Putamen (tissue), 1 donor: ENCODE measurements around the gene PLPPR1.
"Not testable (repeated sequence)": the region's sequence is repeated elsewhere in the genome, so short reads cannot be mapped to it uniquely, and the experiment has no call there.

Experiments used
- DNase-seq: peaks from one replicate; pipeline ENCODE4 v3.0.0-alpha.2; 2016; ENCODE audit warnings: low spot score

Gene PLPPR1

DNA sequence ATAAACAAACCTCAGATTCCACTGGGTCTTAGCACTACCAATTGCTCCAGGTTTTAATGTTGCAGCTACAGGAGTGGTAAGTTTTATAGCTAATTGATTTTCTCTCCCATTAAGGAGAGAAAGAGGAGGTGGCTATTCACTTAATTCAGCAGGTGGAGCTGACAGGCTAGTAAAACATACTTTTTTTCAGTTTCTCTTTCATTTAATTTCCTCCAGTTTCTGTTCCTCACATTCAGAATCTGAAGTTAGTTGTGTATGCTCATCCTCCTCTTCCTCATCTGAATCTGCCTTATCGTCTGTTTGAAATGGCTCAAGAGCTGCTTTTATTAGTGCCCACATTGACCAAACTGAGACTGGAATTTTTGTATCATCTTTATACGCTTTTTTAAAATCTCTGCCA, 98.0 kb downstream of the PLPPR1 start:
- no peak for DNase-seq

DNA sequence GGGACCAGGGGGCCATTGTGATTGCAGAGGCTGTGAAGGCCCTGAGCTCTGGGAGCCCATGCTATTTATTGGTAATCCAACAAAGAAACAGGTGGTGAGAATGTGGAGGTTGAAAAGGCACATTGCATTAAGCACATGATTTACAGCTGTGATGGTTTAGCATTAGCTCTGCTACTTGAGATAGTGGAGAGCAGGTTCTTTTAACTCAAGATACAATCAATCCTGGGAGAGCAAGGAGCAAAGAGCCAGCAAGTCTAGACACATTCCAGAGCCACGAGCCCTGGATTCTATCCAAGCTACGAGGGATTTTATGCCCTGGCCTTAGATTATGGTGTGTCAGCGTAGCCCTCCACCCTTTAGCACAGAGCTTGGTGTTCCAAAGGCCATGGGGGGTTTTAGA, 98.8 kb downstream of the PLPPR1 start:
- not testable (repeated sequence) for DNase-seq

DNA sequence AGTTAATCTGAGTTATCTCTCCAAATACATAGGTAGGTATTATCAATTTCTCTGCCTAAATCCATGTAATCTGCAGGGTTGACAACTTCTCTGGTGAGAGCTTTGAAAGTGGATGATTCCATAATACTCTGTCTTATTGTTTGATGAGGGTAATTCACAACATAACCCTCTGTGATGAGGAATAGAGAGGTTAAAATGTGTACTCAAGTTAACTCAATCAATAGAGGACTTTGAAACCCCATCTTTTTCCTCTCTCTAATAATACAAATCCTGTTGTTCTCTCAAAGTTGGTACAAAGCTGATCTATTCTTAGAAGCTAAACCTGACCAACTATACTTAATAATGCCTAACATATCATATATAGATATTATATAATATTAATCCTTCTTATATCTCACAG, 100.1 kb downstream of the PLPPR1 start:
- no peak for DNase-seq

DNA sequence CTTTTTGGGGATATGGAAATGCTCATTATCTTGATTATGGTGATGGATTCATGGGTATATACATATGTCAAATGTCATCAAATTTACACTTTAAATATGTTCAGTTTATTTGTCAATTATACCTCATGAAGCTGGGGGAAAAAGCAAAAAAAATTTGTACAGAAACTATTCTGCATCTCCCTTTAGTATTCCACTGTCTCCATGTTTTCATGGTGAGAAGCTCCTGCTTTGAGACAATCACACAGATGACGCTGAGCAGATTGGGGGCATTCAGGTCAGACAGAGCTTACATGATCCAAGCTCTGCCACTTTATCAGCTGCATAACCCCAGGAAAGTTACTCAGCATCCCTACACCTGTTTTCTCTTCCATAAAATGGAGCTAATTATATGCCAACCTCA, 101.5 kb downstream of the PLPPR1 start:
- no peak for DNase-seq

DNA sequence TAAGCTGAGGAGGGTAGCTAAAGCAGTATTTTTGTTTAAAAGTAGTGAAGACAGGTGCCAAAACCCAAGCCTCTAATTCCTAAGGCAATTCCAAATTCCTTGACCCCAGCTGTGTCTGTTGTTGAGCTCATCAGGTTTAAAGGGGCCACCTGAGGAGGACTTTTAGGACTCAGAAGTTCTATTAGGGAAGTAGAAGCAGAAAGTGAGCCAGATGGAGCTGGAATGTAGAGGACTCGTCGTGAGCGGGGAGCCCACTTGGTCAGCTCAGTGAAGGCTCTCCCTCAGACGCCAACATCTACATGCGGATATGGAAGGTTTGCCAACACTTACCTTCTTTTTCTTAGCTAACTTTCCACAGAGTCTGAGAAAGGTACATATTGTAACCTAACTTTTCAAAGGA, 102.8 kb downstream of the PLPPR1 start:
- no peak for DNase-seq

DNA sequence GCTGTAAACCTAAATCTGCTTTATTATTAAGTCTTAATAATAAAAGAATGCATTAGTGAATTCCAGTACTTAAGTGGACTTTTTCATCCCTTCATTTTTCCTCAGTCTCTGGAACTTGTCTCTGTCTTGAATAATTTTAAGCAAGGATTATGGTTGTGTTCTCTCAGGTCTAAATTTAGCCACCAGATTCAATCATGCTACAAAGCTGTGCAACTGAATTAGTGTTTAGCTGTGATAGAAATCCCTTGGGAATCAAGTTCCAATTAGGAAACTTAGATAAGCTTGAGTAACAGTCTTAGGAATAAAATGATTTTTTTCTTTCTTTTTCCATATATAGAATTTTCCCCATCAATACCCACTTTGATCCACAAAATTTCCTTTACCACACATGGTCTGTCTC, 104.3 kb downstream of the PLPPR1 start:
- DNase-seq, result no peak

DNA sequence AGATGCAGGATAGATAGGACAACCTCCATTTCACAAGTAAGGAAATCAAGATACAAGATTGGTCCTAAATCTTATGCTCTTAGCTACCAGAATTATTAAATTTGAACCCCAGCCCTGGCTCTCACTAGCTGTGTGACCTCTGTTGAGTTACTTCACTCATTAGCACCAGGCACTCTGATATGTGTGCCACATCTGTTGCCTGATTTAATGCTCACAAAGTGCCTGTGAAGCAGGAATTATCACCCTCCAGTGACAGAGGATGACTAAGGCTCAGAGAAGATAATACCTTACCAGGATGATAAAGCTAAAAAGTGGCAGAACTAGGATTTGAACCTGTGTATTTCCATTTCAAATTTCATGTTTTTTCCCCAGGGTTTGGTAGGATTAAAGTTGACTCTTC, 110.0 kb downstream of the PLPPR1 start:
- no peak for DNase-seq

DNA sequence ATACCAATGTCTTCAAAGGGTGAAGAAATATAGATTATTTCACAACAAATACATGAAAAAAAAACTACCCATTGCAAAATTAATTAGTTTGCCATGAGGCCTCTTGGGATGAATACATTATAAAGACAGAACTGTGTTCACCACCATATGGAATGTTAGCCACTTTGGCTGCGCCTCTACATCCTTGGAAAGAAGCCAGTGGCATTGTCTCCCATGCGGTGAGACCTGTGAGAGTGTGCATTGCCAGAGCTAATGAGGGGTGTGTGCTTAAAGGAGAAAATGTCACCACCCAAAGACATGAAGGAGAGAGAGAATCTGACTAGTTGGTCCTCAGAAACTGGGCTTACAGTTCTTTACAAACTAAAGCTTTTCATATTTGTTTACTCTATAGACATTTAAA, 110.6 kb downstream of the PLPPR1 start:
- DNase-seq, result no peak

DNA sequence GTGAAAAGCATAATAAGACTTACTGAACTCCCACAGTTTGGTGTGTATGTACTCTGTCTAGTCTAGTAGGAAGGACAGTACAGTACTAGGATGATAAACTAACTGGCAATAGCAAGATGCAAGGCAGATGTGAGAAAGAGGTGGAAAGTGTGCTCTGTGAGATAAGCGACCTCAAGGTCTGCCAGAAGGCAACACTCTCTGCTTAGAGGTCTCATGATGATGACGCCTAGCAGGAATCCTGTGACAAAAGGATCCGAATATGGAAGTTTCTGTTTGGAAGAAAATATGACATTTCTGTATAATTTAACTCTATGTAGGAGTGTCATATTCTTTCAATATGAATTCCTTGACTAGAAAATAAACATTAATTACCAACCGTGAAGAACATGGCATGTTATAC, 112.2 kb downstream of the PLPPR1 start:
- DNase-seq, result no peak

DNA sequence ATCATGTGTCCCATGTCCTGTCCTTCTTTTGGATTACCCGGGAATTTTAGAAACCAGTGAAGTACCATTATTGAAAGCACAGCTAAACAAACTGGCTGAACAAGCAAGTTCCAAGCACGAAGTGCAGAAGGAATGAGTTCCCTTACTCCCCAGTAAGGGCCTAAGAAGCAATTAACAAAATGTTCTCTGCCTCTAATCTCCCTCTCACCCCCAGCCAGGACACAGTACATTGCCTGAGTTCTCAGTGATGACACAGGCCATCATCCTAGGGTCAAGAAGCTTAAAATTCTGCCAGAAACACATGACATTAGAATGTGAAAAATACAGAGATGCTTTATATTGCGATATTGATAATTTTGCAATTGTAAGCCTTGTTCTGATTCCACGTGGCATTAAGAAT, 118.0 kb downstream of the PLPPR1 start:
- DNase-seq, result no peak

DNA sequence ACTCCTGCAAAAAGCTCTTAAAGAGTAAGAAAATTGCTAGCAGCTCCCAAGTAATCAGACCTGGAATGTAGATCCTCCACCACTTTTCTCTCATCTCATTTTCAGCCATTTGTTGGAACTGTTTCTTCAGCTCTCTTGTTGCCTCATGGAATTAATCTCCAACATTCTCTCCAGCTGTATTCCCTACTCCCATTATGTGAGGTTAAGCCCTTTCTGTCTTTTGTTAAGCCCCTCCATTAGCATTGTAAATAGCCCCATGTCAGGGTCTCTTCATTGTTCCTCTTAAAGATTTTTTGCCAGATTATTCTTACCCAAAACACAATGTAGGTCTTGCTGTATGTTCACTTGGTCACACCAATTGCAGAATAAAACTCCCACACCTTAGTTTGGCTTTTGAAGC, 119.8 kb downstream of the PLPPR1 start:
- no peak for DNase-seq

DNA sequence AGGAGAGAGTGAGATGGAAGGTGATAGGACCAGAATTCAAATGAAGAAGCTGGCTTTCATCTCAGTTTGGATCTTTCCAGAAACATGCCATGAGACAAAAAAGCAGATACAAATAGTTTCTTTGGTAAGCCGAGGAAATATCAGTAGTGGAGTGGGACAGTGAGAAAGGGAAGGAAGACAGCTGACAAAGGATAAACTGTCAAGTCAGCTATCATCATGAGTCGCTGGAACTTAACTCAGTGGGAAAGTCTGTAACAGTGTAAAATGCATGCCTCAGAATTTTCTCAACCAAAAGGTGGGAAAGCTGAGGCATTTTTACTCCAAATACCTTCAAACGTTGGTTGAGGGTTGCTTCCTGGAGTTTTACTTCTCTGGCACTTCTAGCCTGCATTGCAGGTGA, 129.8 kb downstream of the PLPPR1 start:
- no peak for DNase-seq

DNA sequence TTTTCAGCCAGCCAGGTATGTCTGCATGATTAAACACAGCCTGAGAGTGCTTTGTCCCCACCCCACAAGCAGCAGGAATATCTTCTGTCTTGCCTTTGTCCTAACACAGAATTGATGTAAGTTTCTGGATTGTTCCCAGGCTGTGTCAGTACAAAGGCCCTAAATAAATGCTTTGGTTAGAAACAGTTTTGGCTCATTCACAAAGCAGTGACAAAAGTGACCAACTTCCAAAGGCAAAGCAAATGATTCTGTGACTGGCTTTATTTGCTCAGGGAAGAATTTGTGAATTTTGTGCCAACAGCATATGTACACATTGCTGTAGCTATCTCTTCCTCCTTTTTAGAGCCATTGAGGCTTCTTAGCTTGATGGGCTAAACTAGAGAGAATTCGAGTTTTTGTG, 133.7 kb downstream of the PLPPR1 start:
- DNase-seq, result peak; percentile 89

DNA sequence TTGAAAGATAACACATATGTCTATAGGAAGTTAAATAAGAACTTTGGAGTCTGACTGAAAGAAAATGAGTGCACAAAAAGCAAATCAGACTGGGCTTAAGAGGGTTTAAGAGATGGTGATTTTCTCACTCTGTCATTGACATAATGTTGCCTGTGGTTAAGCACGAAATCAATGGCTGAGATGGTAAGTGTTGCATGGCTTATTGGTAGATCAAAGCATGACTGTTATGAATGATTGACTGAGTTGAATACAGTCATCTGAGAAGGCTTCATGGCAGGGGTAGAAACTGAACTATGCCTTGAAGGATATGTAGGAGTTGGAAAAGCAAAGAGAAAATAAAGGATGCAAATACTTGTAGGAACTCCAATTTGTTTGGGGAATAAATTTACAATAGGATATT, 136.6 kb downstream of the PLPPR1 start:
- DNase-seq, result no peak

DNA sequence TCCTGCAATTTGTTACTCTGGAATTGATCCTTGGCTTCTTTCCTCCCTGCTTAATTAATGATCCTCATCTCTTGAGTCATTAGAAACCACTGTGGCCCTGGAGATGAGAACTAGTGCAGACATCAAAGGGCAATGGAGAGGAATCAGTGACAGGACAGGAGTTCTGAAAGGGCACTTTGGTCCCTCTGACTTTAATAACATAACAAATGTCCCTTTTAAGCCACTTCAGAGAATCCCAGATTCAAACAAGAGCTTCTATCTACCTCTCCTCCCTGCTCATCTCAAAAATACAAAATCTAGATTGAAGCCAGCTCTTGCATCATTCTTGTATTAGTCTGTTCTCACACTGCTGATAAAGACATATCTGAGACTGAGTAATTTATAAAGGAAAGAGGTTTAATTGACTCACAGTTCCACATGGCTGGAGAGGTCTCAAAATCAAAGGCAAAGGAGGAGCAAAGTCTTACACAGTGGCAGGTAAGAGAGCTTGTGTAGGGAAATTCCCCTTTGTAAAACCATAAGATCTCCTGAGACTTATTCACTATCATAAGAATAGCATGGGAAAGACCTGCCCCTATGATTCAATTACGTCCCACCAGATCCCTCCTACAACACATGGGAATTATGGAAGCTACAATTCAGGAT, 139.1 kb downstream of the PLPPR1 start:
- no peak for DNase-seq

DNA sequence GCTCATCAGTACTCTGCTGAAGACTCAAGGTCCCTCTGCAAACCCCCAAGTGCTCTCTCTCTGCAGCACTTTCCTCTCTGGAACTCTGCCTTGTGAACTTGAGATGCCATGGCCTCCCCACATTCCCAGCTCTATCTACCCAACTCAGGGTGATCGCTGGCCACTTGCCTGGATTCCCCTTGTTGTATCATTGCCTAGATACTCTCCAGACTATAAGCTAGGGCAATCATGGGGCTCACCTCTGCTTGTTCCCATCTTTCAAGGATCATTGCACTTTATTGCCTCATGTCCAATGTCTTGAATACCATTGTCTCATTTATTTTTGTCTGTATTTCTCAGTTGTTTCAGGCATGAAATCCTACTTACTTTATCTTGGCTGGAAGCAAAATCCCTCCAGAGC, 144.1 kb downstream of the PLPPR1 start:
- no peak for DNase-seq

DNA sequence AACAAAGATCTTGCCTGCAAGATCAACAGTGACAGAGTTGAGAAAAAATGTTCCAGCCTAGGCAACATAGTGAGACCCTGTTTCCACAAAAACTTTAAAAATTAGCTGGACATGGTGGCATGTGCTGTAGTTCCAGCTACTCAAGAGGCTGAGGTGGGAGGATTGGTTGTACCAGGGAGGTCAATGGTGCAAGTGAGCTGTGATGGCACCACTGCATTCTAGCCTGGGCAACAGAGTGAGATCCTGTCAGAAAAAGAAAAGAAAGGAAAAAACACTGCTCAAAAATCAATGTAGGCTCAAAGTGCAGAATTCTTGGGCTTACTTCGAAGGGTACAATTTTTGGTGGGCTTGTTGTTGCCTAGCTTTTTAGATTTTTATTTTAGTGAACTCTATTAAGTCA, 145.4 kb downstream of the PLPPR1 start:
- no peak for DNase-seq

DNA sequence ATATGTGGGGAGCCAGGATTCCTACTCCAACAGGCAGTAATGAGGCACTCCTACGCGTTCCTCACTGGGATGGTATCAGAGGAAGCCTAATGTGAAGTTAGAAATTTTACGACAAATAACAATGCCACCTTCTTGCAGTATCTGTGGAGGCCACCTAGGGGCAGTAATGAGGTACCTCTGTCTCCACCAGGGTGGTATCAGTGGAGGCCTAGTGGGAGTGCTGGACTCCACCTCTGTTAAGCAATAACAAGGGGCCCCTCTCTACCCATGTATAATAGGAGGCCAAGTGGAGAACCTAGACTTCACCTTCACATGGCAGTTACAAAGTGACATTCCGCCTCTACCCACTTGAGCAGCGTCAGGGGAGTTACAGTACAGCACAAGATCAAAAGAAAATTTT, 147.9 kb downstream of the PLPPR1 start:
- no peak for DNase-seq

DNA sequence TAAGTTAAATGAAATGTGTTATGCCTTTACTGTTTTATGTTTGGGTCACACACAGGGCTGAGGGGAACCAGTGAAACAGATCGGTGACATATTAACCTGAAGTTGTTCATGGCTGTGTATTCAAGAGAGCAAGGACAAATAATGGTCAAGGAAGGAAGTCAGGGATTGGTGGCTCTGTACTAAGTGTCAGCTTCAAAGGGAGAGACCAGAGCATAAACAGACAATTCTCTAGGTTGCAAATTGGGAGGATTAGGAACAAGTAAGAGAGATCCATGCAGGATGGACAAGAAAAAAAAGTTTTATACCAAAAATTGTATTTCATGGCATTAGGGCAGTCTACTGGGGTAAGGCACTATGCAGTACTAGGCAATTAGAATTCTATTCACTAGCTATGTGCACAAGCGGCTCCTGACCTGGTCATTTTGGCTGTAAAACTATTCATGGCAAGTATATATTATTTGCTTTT, 156.3 kb downstream of the PLPPR1 start:
- DNase-seq, result no peak

DNA sequence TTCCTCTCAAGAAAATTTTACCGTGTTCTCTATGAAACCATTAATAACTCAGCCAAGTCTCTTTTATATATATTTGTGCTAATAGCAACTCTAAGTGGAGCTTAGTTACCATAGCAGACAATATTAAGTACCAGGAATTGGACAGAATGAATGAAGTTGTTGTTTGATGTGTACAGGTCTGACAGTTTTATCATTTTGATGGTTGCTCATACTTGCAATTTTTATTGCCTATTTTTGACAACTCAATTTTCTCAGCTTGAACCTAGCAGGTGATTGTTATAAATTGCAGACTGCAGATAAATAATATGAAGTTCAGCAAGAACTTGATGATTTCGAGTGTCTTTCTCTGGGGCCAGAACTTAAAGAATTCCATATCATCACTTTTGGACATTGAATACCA, 163.2 kb downstream of the PLPPR1 start:
- DNase-seq, result no peak

DNA sequence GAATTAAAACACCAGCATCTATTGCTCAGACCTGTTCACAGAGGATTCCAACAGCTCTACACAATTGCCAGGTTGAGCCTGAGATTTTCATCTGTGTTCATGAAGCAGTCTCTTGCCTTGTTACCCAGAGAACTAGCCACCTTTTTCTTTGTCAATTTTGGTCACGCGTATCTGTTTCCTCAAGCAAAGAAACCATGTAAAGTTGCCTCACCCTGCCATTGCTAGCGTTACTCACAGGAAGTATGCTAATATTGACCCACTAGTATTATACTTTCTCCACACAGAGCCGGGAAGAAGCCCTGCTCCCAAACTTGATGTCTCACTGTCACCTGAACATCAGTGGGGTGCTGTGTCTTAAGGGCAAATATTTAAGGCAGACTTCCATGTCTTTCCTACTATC, 168.5 kb downstream of the PLPPR1 start:
- no peak for DNase-seq

DNA sequence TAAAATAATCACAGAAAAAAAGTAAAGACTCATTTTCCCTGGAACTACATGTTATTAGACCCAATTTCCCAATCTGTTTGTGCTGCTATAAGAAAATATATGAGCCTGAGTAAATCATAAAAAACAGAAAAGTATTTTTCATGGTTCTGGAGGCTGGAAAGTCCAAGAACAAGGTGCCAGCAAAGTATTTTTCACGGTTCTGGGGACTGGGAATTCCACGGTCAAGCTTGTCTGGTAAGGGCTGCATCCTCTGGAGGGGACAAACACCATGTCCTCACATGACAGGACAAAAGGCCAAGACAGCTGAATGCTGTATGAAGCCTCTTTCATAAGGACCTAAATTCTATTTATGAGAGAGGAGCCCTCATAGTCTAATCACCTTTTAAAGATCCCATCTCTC, 172.3 kb downstream of the PLPPR1 start:
- DNase-seq, result no peak

DNA sequence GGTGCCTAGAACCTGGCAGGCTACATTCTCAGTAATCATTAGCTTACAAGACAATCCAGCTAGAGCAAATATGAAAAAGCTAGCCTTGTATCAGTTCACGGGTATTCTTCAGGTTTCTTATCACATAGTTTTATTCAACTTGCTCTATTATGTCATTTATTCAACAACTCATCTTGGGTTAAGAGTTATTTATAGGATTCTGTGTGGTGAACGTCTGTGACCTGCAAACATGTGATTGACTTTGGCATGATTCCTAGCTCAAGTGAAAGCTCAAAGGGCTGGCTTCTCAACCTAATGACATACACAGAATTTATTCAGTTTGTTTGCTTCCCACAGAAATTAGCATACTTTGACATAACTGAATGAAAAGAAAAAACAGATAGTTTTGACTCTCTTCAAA, 173.1 kb downstream of the PLPPR1 start:
- no peak for DNase-seq

DNA sequence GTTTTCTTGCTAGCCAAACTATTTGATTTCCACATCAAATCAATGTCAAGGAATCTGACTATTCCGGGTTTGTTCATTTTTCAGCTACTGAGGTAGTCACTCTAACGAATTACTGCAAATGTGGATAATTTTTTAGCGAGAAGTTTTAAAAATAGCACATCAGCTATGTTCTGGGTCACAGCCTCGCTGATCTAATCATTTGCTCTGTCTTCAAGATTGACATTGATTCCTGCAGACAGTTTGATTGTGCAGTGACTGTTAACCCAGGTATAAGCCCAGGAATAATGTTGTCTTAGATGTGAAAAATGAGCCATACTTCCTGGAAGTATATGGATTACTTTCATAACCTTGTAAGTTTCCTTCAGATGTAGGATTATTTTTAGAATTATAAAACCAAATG, 181.1 kb downstream of the PLPPR1 start:
- DNase-seq, result peak; percentile 56

DNA sequence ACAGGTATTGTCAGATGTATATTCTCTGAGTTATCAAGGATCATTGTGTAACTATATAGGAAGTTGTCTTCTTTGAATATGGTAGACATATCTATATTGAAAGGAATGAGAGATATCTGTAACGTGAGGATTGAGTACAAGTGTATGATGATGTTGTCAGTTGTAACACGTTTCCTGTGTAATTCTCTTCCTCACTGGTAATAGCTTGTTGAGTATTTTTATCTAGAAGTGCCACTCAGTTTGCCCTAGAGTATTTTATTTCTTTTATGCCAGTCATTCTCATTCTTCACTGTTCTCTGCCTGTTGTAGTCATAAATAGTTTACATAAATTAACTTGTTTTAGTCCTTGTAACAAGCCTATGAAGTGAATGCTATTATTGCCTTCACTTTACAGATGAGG, 184.1 kb downstream of the PLPPR1 start:
- DNase-seq, result no peak
